GM21717 (cell line): Measurements from ENCODE around the gene CDC73.
"Not testable (repeated sequence)": the region's sequence is repeated elsewhere in the genome, so short reads cannot be mapped to it uniquely, and the experiment has no call there.

Experiments used
- ATAC-seq: cut with Tn5 transposase; IDR thresholded peaks from one replicate; pipeline ENCODE4 v1.9.1; 2021; ENCODE audit warnings: mild to moderate bottlenecking, moderate library complexity; ENCODE audit not compliant: unreplicated experiment

CDC73 gene

DNA sequence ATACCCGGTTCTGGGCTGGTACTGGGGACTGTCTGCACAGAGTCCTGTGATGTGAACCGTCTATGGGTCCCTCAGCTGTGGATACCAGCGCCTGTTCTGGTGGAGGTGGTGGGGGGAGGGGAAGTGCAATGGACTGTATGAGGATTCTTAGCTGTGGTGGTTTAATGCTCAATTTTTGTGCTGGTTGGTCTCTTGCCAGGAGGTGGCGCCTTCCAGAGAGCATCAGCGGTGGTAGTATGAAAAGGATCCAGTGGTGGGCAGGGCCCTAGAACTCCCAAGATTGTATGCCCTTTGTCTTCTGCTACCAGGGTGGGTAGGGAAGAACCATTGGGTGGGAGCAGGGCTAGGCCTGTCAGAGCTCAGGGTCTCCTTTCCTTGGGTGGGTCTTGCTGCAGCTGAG, 153.9 kb downstream of the CDC73 start:
- no peak for ATAC-seq

DNA sequence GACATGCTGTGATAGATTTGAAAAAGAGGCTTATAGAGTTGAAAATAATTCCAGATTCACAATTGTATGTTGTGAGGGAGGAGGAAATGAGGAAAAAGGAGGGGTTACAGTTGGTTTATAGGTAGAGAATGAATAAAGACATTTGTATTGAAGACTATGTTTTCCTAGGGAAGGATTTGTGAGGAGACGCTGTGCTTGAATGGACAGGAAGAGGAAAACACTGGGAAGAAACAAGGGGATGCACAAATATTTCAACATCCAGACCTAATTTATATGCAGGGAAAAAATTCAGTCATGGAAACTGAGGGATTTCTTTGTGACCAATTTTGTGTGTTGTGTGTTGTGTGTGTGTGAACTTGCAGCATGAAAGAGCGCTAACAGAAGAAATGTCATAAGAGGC, 157.1 kb downstream of the CDC73 start:
- ATAC-seq: no peak

DNA sequence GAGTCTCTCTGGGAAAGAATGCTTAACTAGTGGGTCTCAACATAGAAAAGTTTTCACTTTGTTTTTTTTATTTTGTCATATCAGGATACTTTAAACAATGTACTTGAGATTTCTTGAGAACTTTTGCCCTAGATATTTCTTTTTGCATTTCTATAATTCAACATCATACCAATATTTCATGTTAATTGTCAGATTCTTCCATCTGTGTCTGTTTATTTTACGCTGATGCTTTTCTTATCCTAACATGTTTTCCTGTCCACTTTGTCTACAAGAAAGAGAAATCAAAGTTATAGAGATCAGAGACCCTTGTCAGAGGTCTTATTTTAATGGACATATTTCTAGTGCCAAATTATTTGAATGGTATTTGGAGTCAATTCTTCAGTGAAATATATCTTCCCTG, 160.1 kb downstream of the CDC73 start:
- no peak for ATAC-seq

DNA sequence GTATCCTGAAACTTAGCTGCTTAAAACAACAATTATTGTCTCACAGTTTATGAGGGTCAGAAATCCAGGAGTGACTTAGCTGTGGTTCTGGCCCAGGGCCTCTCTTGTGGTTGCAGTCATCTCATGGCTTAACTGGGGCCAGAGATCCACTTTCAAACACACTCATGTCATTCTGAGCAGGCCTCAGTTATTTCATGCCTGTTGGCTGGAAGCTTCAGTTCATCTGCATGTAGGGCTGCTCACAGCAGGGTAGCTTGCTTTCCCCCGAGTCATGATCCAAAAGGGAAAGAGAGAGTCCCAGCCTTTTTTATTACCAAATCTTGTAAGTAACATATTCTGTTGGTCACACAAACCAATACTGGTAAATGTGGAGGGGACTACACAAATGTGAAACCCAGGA, 161.2 kb downstream of the CDC73 start:
- ATAC-seq: no peak

DNA sequence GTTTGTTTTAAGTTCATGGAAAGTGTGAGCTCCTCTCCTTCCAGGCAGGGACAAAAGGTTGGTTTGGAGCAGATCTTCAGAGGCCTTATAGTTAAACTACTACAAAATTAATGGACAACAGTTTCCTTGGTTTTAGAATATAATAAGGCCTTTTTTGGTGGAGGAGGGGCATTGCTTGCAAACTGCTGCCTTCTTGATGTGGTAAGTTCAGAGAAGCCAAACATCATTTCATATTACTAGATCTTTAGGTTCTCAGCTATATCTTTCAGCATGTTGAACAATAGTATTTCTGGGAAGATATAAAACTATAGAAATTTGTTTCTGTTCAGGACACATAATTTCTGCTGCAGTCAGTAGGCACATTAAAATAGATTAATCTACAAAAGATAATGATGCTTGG, 162.4 kb downstream of the CDC73 start:
- ATAC-seq: no peak

DNA sequence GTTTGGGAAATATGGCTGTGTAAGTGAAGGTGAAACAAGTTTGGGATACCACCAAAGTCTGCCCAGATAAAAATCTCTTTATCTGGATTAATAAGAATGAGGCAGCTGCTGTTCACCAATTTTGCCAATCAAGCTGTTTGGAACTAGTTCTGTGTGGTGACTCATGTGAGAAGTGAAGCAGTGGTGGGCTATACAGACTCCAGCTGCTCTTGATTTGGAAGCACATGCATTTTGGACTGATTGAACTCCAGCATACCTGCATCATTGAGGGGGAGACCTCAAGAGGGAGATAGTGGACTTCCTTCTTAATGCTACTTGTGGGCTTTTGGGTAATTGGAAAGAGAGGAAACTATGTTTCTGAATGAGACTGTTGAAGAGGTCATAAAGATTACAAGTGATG, 163.8 kb downstream of the CDC73 start:
- no peak for ATAC-seq

DNA sequence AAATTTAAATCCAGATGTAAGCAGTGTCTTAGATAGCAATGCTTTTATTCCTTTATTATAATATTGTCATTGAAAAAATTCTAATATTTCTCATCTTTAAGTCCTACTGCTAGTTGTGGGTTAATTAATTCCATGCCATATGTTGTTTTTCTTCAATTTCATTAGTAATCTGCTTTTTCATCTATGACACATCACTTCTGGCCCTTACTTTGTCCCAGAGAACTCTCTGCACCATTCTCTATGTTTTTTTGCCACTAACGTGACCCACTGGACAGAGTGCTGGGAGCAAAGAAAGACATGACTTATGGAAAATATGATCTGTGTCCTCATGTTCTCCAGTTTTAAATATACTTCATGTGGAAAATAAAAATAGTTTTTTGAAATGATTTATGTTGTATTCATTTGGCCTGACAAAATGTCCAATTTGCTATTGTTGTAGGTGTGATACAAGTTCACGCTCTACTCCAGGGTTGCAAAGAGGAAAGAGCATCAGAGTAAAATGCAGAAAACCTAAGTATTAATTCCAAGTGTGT, 166.8 kb downstream of the CDC73 start:
- not testable (repeated sequence) for ATAC-seq

DNA sequence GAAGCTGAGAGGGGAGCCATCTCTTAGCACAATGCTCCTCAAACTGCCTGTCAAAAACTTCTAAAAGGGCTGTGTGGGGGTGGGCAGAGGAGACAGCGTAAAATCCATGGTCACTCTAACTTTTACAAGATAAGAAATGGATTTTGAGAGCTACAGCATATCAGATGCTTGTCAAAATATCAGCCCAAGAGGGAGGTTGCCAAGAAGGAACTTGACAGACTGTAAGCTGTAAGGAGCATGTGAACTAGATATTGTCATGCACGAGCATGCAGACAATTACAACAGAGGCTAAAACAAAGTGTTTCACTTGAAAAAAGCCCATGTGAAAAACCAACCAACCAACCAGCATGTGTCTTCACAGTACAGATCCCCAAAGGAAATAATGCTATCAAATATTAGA, 171.9 kb downstream of the CDC73 start:
- no peak for ATAC-seq

DNA sequence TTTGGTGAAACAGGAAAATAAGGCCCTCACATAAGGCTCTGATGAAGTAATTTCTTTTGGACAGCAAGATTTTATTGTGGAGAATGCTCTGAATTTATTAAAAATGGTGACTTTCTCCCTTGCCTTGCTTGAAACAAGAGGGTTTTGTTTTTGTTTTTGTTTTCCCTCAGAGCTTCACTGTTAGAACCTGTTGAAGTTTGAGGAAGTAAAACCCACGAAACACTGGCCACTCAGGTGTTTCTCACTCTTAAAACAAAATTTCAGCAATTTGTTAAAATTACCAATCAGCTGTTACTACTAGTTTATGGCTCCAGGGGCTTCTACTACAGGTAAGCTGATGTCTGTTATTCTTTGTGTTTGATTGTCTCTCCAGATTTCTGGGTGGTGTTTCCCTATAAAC, 177.2 kb downstream of the CDC73 start:
- peak; percentile 79 for ATAC-seq

DNA sequence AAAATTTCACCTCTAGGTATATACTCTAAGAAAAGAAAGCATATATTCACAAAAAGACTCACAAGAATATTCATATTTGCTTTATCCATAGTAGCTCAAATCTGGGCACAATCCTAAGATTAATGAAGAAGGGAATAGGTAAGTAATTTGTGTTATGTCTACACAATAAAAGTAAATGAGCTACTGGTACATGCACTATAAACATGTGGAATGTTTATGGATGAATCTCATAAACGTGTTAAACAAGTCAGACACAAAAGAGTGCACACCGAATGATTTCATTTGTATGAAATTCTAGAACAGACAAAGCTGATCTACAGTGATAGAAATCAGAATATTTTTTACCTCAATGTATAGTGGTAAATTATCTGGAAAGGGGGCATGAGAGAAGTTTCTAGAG, 179.9 kb downstream of the CDC73 start:
- no peak for ATAC-seq

DNA sequence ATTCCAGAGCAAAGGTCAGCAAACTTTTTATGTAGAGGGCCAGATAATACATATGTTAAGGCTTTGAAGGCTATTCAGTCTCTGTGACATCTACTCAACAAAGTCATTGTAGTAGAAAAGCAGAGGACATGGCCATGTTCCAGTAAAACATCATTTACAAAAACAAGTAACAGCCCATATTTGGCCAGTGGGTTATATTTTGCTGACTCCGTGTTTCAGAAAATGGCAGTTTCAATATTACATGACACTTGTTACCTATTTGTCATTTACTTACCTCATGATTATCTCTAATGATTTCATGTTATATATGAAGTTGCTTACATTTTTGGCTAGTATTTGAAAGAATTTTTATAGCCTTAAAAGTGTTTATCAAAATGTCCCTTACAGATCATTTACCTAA, 182.0 kb downstream of the CDC73 start:
- ATAC-seq: no peak
